Transverse colon (tissue), 4 donors: ENCODE measurements around the gene VWF. TPM values are rescaled to one million over a fixed set of nuclear protein-coding genes. Genes with fewer than 3 reads are reported as not detected.

Experiments
- DNase-seq: peaks from one replicate; pipeline ENCODE4 v3.0.0-alpha.2; 2019
- H3K27ac ChIP-seq, 4 donors: fragments of 200-600 bp; sonication (generic); 2 replicates each; pipeline ENCODE4 v1.5.1; 2016 to 2018; ENCODE audit warnings: inconsistent platforms in 4 of 4
- H3K27me3 ChIP-seq: fragments of 200-600 bp; sonication (generic); 2 replicates; pipeline ENCODE4 v1.5.1; 2017; ENCODE audit warnings: inconsistent platforms
- H3K36me3 ChIP-seq, 4 donors: fragments of 200-600 bp; sonication (generic); 2 replicates each; pipeline ENCODE4 v1.5.1; 2017 to 2019; ENCODE audit warnings: inconsistent platforms in 4 of 4
- H3K4me1 ChIP-seq, 4 donors: fragments of 200-600 bp; sonication (generic); 2 replicates each; pipeline ENCODE4 v1.5.1; 2017 to 2020; ENCODE audit warnings: inconsistent platforms in 4 of 4
- H3K4me3 ChIP-seq, 4 donors: fragments of 200-600 bp; sonication (generic); 1 replicate in 1 of 4; 2 replicates in 3 of 4; pipeline versions ENCODE4 v1.5.1 to v1.6.1; 2017 to 2019; ENCODE audit warnings: inconsistent platforms in 4 of 4
- H3K9me3 ChIP-seq, 2 donors: fragments of 200-600 bp; sonication (generic); 2 replicates each; pipeline ENCODE4 v1.5.1; 2017 to 2019; ENCODE audit warnings: inconsistent platforms in 2 of 2
- CTCF ChIP-seq, 5 experiments: fragments of 200-600 bp in 3 of 5; fragments of 450-650 bp in 2 of 5; sonication (generic) in 3 of 5; IDR thresholded peaks; 1 replicate in 2 of 5; 2 replicates in 3 of 5; pipeline ENCODE4 v1.5.1; 2016 to 2017; ENCODE audit warnings: antibody characterized with exemption in 5 of 5, inconsistent platforms in 3 of 5, mild to moderate bottlenecking in 2 of 5, moderate library complexity in 1 of 5
- EP300 ChIP-seq: sonication (generic); formaldehyde crosslinking; IDR thresholded peaks from one replicate; pipeline ENCODE4 v1.6.1; 2017; ENCODE audit warnings: antibody characterized with exemption, low read depth
- POLR2A ChIP-seq: fragments of 450-650 bp; IDR thresholded peaks from one replicate; pipeline ENCODE4 v1.6.1; 2016; ENCODE audit warnings: antibody characterized with exemption, mild to moderate bottlenecking, moderate library complexity
- POLR2AphosphoS5 ChIP-seq, 3 donors: sonication (generic); formaldehyde crosslinking; IDR thresholded peaks; one replicate each; pipeline ENCODE4 v1.6.1; 2016; ENCODE audit warnings: antibody characterized with exemption in 3 of 3
- WGBS, 2 donors: methylation state at CpG; one replicate each; pipeline ENCODE4 v1.1.5; 2018; ENCODE audit warnings: low coverage in 1 of 2; 5-methylcytosine and 5-hydroxymethylcytosine counted together
- in situ Hi-C, 4 donors: fragments of 200-750 bp; cut with MboI; loops; one replicate each; pipeline versions ENCODE4 v1.15.0 to v1.15.1; 2017; ENCODE audit warnings: low sequenced_read_pairs in 3 of 4, low pct_ligation_motif_present in 1 of 4, low pct_unique_long_range_greater_than_20kb in 1 of 4
- intact Hi-C: fragments of 100-400 bp; cut with DNase I; formaldehyde crosslinking; loops from one replicate; pipeline ENCODE4 v1.15.1; 2023; ENCODE audit warnings: low total_unique reads
- total RNA-seq, 4 donors: library from RNA; depleted of rRNA; stranded (reverse); fragments of >200 nt; gene quantifications; one replicate each; pipeline ENCODE4 v1.1.0, GENCODE V29; 2016

VWF gene
- total RNA-seq, 4 donors from 2014 or later: 31.3 to 71.2 (median 51.5) TPM

- TF ChIP-seq POLR2AphosphoS5 (IDR thresholded peaks at IDR 0.05): no peak
- TF ChIP-seq POLR2A: no peak
- TF ChIP-seq CTCF (IDR thresholded peaks at IDR 0.05): no peak
- TF ChIP-seq EP300: no peak
- no peaks in the 10 kb centered on the region for H3K27me3 ChIP-seq
- H3K36me3 ChIP-seq: no peaks in the 10 kb centered on the region
- no peak for DNase-seq
- no peaks in the 10 kb centered on the region for H3K9me3 ChIP-seq
- no peak overlapping the region for H3K4me3 ChIP-seq
- in situ Hi-C loops: no loop called here
- H3K4me1 ChIP-seq: no peaks in the 10 kb centered on the region
- no peak overlapping the region for H3K27ac ChIP-seq
- 87 to 100% methylated on average over 1 to 3 of the region's 3 CpGs for WGBS, 2 donors
- intact Hi-C loops: no loop called here
Measured at GRCh38 chr12:6125310-6125608, 789 bp upstream of the VWF start.

GRCh38 chr12:6123258-6123657 is 1.2 kb downstream of the VWF start:
- Histone ChIP-seq H3K36me3 (no peaks in the 10 kb centered on the region), H3K27ac (peak overlapping the region in 3 of 4 donors; percentile 14 to 37 (median 14)), H3K9me3 (no peaks in the 10 kb centered on the region), H3K4me1 (no peaks in the 10 kb centered on the region), H3K4me3 (no peak overlapping the region), H3K27me3 (no peaks in the 10 kb centered on the region)
- TF ChIP-seq POLR2AphosphoS5 (IDR thresholded peaks at IDR 0.05): no peak
- TF ChIP-seq CTCF (IDR thresholded peaks at IDR 0.05): no peak
- no peak for TF ChIP-seq EP300
- no peak for TF ChIP-seq POLR2A
- in situ Hi-C loops (no loop called here), intact Hi-C loops (no loop called here)
- no peak for DNase-seq
- 40 to 77% methylated on average over 2 to 9 of the region's 9 CpGs for WGBS, 2 donors

GRCh38 chr12:6122201-6122600 is 2.3 kb downstream of the VWF start:
- Histone ChIP-seq H3K9me3 (no peaks in the 10 kb centered on the region), H3K27ac (no peak overlapping the region), H3K27me3 (no peaks in the 10 kb centered on the region), H3K36me3 (no peaks in the 10 kb centered on the region), H3K4me1 (no peaks in the 10 kb centered on the region), H3K4me3 (no peak overlapping the region)
- in situ Hi-C loops: no loop called here
- WGBS, 2 donors: 85 to 88% methylated on average over 4 of the region's 4 CpGs
- TF ChIP-seq EP300 (no peak), CTCF (IDR thresholded peaks at IDR 0.05) (no peak), POLR2A (no peak), POLR2AphosphoS5 (IDR thresholded peaks at IDR 0.05) (no peak)
- DNase-seq: no peak
- intact Hi-C loops: no loop called here

- no peak for DNase-seq
- intact Hi-C loops: no loop called here
- Histone ChIP-seq H3K27ac (peak overlapping the region in 1 of 4 donors; percentile 17), H3K4me3 (no peak overlapping the region), H3K36me3 (no peaks in the 10 kb centered on the region), H3K27me3 (no peaks in the 10 kb centered on the region), H3K4me1 (no peaks in the 10 kb centered on the region), H3K9me3 (no peaks in the 10 kb centered on the region)
- in situ Hi-C loops: no loop called here
- no peak for TF ChIP-seq EP300
- 81% methylated on average over 20 of the region's 20 CpGs; no CpG with 5 or more reads in 1 of the 2 donors for WGBS, 2 donors
Measured at GRCh38 chr12:6120796-6121473, 3.5 kb downstream of the VWF start.

GRCh38 chr12:6118891-6119568 is 5.4 kb downstream of the VWF start:
- Histone ChIP-seq H3K4me1 (no peaks in the 10 kb centered on the region), H3K36me3 (no peaks in the 10 kb centered on the region), H3K4me3 (no peak overlapping the region), H3K27ac (no peak overlapping the region), H3K9me3 (no peaks in the 10 kb centered on the region), H3K27me3 (no peaks in the 10 kb centered on the region)
- intact Hi-C loops: no loop called here
- WGBS, 2 donors: 77 to 80% methylated on average over 5 to 9 of the region's 9 CpGs
- TF ChIP-seq POLR2A (no peak), EP300 (no peak), POLR2AphosphoS5 (IDR thresholded peaks at IDR 0.05) (no peak), CTCF (IDR thresholded peaks at IDR 0.05) (no peak)
- DNase-seq: no peak
- in situ Hi-C loops: no loop called here
